ENCODE data around the gene ZMYND19. TPM values are rescaled to one million over a fixed set of nuclear protein-coding genes. Genes with fewer than 3 reads are reported as not detected.

The ZMYND19 gene
- total RNA-seq, 1 experiment from 2014 or later: 37.0 TPM

GRCh38 chr9:137620581-137620980, 30.3 kb upstream of the ZMYND19 start:
- TF ChIP-seq CTCF (IDR thresholded peaks at IDR 0.05) (no peak), REST (IDR thresholded peaks at IDR 0.05; ENCODE audit: insufficient read depth in 1 of 2, low read depth in 2 of 2, low read length in 1 of 2) (no peak), SIN3A (IDR thresholded peaks at IDR 0.05; ENCODE audit: borderline replicate concordance, insufficient read depth, low read depth, low read length) (no peak), TCF7L2 (IDR thresholded peaks at IDR 0.05; ENCODE audit: low read depth, low read length) (no peak), POLR2AphosphoS5 (IDR thresholded peaks at IDR 0.05; ENCODE audit: low read depth, low read length) (no peak)
- CTCF ChIA-PET: no interaction called here
- Histone ChIP-seq H3K4me1 (ENCODE audit: control insufficient read depth, insufficient read depth, low read length) (peaks cover 26% of the 10 kb centered on the region), H3K36me3 (ENCODE audit: control insufficient read depth, insufficient read depth, low read length) (peaks cover 6% of the 10 kb centered on the region; the same call in 1 of the 2 replicates), H3K27ac (ENCODE audit: low read length) (no peak overlapping the region), H3K4me3 (ENCODE audit: low read depth in 2 of 2, low read length in 2 of 2) (no peak overlapping the region; a peak in 1 of 4 replicates), H3K9me3 (ENCODE audit: control insufficient read depth, insufficient read depth, low read depth, low read length) (no peaks in the 10 kb centered on the region), H3K27me3 (ENCODE audit: control insufficient read depth, insufficient read depth, low read length) (no peaks in the 10 kb centered on the region)
- in situ Hi-C loops (cut with HindIII; ENCODE audit: low pct_unique_long_range_greater_than_20kb, low sequenced_read_pairs) (no loop called here), intact Hi-C loops (cut with micrococcal nuclease; ENCODE audit: unreplicated experiment) (no loop called here)
- ATAC-seq: no peak
- no TSS peak for BruUV-seq (replicated peaks)
- no peak for DNase-seq (ENCODE audit: low read depth, low spot score)
- POLR2A ChIA-PET: no interaction called here

GRCh38 chr9:137620048-137620405, 29.7 kb upstream of the ZMYND19 start:
- Histone ChIP-seq H3K9me3 (ENCODE audit: control insufficient read depth, insufficient read depth, low read depth, low read length) (no peaks in the 10 kb centered on the region), H3K36me3 (ENCODE audit: control insufficient read depth, insufficient read depth, low read length) (peaks cover 6% of the 10 kb centered on the region; the same call in 1 of the 2 replicates), H3K27ac (ENCODE audit: low read length) (peak overlapping the region; percentile 91), H3K4me3 (ENCODE audit: low read depth in 2 of 2, low read length in 2 of 2) (peak overlapping the region; percentile 78 to 87), H3K27me3 (ENCODE audit: control insufficient read depth, insufficient read depth, low read length) (no peaks in the 10 kb centered on the region), H3K4me1 (ENCODE audit: control insufficient read depth, insufficient read depth, low read length) (peaks cover 32% of the 10 kb centered on the region)
- TF ChIP-seq CTCF (IDR thresholded peaks at IDR 0.05): no peak
- TF ChIP-seq TCF7L2 (IDR thresholded peaks at IDR 0.05; ENCODE audit: low read depth, low read length): no peak
- TF ChIP-seq SIN3A (IDR thresholded peaks at IDR 0.05; ENCODE audit: borderline replicate concordance, insufficient read depth, low read depth, low read length): no peak
- TF ChIP-seq POLR2AphosphoS5 (IDR thresholded peaks at IDR 0.05; ENCODE audit: low read depth, low read length): no peak
- TF ChIP-seq REST (IDR thresholded peaks at IDR 0.05; ENCODE audit: insufficient read depth in 1 of 2, low read depth in 2 of 2, low read length in 1 of 2): no peak
- TSS peak; percentile 92 for BruUV-seq (replicated peaks)
- in situ Hi-C loops (cut with HindIII; ENCODE audit: low pct_unique_long_range_greater_than_20kb, low sequenced_read_pairs) (no loop called here), intact Hi-C loops (cut with micrococcal nuclease; ENCODE audit: unreplicated experiment) (no loop called here)
- no peak for ATAC-seq
- POLR2A ChIA-PET: no interaction called here
- CTCF ChIA-PET: no interaction called here
- DNase-seq (ENCODE audit: low read depth, low spot score): no peak
